ENCODE measurements around the gene MTUS2.
A peak's percentile ranks its signal among the peaks of the same experiment; 100 is the strongest.

Gene MTUS2

DNA sequence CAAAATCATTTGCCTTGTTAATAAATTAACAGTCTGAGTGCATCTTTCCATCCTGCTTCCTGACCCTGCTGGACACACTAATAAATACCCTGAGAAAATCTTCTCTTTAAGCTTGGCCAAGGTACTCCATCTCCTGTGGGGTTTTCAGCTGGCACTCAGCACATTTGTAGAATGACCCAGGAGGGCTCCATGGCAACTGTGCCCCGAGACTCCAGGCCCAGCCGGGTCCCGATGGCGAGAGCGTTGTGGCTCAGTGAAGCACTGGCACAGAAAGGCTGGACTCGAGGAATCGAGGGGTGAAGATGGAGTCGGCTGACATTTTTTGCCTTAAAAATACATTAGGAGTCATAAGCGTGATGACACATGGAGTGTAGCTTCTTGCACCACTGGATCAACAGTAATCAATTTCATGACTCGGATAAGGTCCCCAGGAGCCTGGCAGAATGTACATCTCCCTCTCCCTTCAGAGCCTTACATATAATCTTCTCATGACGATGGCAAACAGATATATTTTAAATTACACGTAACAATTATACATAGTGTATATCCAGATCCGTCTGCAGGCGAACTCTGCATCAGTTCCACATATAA is 690.0 kb downstream of the MTUS2 start:
- ATAC-seq = no peak
- no peak overlapping the region for H3K27ac Mint-ChIP-seq
- H3K36me3 Mint-ChIP-seq = peaks cover 24% of the 10 kb centered on the region
- H3K4me3 Mint-ChIP-seq = no peak overlapping the region
- no peaks in the 10 kb centered on the region for H3K4me1 Mint-ChIP-seq
- peaks cover 8% of the 10 kb centered on the region for H3K27me3 Mint-ChIP-seq
- no peaks in the 10 kb centered on the region for H3K9me3 Mint-ChIP-seq

DNA sequence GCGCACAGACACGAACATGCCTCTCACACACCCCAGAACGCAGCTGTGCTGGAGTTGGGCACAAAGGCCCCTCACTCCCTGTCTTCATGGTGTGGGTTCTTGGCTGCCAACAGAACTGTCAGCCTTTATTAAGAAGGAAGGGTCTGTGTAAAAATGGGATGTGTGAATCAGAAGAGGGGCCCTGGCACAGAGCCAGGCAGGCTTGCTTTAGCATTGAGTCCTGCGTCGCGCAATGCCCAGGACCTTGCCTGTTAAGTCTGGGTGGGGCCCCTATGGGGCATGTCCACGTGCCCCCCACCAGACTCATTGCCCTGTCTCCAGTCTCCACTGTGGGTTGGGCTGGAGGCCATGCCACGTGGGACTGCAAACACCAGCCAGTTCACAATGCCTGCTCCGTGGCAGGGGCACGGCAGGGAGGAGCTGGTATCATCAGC is 690.5 kb downstream of the MTUS2 start:
- Mint-ChIP-seq H3K4me1 (no peaks in the 10 kb centered on the region), H3K27me3 (peaks cover 3% of the 10 kb centered on the region), H3K36me3 (peaks cover 26% of the 10 kb centered on the region), H3K9me3 (no peaks in the 10 kb centered on the region), H3K27ac (peak overlapping the region; percentile 28), H3K4me3 (no peak overlapping the region)
- ATAC-seq = no peak

DNA sequence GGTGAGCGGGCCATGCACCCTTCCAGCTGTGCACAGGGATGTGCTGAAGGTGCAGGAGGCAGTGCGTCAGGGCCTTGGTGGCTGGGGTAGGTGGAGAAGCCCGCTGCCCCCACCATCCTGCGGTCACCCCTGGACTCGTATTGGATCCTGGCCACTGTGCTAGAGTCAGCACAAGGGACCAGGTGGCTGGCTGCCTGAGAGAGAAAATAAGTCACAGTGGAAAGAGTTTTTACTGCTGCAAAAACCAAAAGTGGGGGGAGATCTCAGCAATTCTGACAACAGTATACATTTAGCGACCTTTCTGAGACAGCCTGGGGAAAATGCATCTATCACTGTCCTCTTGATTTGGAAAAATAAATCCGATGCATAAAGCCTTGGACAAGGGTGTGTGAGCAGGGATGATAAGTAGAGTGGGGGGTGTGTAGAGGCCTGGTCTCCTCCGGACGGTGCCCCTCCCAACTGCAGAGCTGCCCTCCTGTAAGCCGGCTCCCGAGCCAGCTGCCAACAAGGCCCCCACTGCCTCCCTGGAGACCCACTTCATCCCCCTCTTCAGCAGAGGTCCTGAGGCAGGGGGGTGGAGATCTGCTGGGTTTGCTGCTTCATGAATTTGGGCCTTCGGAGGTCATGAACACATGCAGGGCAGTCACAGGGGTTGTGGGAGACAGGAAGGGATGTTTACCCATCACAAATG is 691.1 kb downstream of the MTUS2 start:
- Mint-ChIP-seq H3K27ac (peak overlapping the region; percentile 28), H3K4me3 (no peak overlapping the region)

DNA sequence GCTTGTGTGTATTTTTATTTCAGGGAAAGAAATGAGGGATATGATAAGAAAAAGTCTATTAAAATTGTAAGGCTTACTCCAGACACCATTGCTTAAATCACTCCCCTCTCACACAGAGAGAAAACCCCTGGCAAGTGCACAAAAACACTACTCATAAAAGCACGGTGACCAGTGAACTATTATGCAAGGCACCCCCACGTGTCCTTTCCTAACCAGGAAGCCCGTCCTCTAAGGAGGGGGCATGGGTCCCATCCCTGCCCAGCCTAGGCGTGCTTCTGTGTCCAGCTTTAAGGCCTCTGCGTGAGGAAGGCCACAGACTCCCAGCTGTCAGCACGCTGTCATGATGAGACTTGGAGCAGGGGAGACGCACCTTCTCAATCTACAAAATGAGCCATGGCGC is 691.8 kb downstream of the MTUS2 start:
- no peaks in the 10 kb centered on the region for H3K9me3 Mint-ChIP-seq
- H3K27me3 Mint-ChIP-seq = no peaks in the 10 kb centered on the region
- ATAC-seq = no peak
- no peak overlapping the region for H3K27ac Mint-ChIP-seq
- peaks cover 32% of the 10 kb centered on the region for H3K36me3 Mint-ChIP-seq
- H3K4me1 Mint-ChIP-seq = no peaks in the 10 kb centered on the region
- H3K4me3 Mint-ChIP-seq = no peak overlapping the region

More for the DNA sequence above, 691.1 kb downstream of the MTUS2 start:
- peaks cover 32% of the 10 kb centered on the region for H3K36me3 Mint-ChIP-seq
- no peaks in the 10 kb centered on the region for H3K4me1 Mint-ChIP-seq
- ATAC-seq = no peak
- no peaks in the 10 kb centered on the region for H3K9me3 Mint-ChIP-seq
- no peaks in the 10 kb centered on the region for H3K27me3 Mint-ChIP-seq

DNA sequence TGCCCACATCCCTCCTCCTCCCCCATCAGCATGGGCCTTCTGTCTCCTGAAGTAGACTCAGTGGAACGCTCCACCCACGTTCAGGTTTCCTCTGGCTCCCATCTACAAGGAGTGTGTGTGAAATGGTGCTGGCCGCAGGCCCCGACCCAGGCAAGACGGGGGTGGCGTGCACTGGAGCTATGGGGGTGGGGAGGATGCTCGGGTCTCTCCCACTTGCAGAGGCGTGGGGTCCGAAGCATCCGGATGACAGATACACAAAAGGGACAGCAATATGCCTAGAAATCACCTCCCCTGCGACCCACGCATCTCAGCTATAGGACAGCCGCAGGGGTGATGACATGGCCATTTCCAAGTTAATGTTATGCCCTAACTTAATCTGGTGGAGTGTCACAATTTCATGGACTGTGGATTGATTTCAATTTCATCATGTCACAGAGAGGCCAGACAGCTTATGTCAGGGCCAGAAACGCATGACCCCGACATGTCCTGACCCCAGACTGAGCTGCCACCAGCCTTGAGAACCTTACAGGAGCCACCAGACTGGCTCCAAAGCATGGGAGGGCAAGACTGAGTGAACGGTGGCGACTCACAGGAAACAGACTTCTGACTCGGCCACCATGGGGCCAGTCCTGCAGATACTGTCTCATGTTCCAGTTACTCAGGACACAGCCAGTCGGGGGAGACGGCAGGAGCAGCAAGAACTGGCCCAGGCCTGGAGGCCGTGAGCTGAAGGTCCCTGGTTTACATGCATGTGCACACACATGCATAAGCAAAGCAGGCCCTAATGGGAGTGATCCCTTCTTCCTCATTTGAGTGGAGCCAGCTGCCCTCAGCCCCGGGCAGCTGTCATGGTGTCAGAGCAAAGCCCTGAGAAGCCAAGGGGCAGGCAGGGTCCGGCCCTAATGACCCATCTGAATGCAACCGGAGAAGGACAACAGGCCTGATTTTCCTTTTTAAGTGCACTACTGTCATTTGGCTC is 693.2 kb downstream of the MTUS2 start:
- no peaks in the 10 kb centered on the region for H3K9me3 Mint-ChIP-seq
- peaks cover 43% of the 10 kb centered on the region for H3K36me3 Mint-ChIP-seq
- ATAC-seq = no peak
- no peak overlapping the region for H3K27ac Mint-ChIP-seq
- no peaks in the 10 kb centered on the region for H3K4me1 Mint-ChIP-seq
- H3K27me3 Mint-ChIP-seq = no peaks in the 10 kb centered on the region
- H3K4me3 Mint-ChIP-seq = no peak overlapping the region

DNA sequence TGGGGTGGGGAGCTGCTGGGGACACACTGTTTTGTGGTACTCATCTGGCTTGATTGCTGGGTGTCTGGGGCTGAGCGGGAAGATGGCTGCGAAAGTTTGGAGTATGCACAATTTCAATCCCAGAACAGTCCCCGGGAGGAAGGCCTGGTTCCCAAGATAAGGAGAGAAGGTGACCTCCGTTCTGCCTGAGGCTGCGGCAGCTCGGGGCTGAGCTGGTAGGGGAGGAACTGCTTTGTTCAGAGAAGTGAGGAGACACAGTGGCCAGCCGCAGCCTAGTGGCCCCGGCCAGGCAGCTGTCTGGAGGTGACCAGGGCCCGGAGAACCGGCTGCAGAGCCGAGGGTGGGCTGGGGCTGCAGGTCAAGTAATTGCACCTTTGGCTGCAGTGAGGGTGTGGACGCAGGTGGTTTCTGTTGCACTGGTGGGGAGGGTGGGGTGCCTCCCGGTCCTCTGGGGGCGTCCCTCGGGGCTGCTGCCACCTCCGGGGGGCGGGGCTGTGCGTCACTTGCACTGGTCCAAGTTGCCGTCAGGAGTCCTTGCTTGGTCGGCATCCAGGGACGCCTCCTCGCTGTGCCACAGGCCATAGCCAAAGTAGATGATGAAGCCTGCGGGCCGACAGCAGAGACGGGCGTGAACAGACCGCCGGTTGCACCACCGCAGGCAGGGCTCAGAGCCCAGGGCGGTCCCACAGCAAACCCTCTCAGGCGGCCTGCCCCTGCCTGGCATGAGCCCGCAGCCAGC is 694.0 kb downstream of the MTUS2 start:
- no peaks in the 10 kb centered on the region for H3K9me3 Mint-ChIP-seq
- ATAC-seq = no peak
- no peak overlapping the region for H3K27ac Mint-ChIP-seq
- no peak overlapping the region for H3K4me3 Mint-ChIP-seq
- H3K4me1 Mint-ChIP-seq = no peaks in the 10 kb centered on the region
- H3K36me3 Mint-ChIP-seq = peaks cover 45% of the 10 kb centered on the region
- H3K27me3 Mint-ChIP-seq = no peaks in the 10 kb centered on the region

DNA sequence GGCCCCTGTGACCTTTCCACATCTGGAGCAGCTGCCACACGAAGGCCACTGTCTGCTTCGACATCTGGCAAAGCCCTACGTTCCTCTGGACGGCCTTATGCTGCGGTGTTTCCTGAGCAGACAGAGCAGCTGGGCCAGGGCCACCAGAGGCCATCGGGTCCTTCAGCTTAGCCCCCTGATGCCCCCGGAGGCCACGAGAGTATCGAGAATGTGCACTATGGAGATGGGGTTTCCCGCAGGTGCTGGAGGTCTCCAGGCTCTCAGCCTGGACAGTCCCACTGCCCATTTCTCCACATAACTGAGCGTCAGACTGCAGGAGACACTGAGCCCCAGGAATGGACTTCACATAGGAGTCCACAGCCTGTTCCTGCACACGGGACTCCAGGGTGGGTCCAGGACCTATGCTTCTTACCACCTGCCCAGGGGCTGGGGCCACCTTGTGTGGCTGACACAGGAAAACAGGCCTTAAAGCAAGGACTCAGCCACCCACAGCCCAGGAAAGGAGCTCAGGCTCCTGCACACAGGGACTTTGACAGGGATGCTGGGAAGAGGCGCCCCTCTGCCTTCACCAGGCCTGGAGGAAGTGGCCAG is 694.7 kb downstream of the MTUS2 start:
- no peak for ATAC-seq
- Mint-ChIP-seq H3K4me3 (no peak overlapping the region), H3K27ac (no peak overlapping the region), H3K27me3 (no peaks in the 10 kb centered on the region), H3K9me3 (no peaks in the 10 kb centered on the region), H3K36me3 (peaks cover 50% of the 10 kb centered on the region), H3K4me1 (no peaks in the 10 kb centered on the region)

DNA sequence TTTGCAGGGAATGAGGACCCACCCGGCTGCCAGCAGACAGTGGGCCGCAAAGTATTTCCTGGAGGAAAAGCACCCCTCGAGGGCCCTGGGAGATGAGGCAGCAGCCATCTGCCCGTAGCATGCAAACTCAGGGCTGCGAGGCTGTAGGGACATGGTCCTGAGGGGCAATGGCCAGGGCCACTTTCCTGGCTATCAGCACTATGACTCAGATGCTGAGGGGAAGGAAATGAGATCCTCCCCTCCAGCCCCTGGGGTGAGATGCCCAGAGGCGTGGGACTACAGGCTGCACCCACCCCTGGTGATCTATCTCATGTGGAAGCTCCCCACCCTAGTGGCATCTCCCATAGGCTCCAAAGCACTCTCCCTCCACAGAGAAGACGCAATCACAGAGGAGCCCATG is 695.2 kb downstream of the MTUS2 start:
- Mint-ChIP-seq H3K9me3 (no peaks in the 10 kb centered on the region), H3K36me3 (peaks cover 55% of the 10 kb centered on the region), H3K4me1 (no peaks in the 10 kb centered on the region), H3K27ac (no peak overlapping the region), H3K4me3 (no peak overlapping the region), H3K27me3 (no peaks in the 10 kb centered on the region)
- ATAC-seq = no peak

DNA sequence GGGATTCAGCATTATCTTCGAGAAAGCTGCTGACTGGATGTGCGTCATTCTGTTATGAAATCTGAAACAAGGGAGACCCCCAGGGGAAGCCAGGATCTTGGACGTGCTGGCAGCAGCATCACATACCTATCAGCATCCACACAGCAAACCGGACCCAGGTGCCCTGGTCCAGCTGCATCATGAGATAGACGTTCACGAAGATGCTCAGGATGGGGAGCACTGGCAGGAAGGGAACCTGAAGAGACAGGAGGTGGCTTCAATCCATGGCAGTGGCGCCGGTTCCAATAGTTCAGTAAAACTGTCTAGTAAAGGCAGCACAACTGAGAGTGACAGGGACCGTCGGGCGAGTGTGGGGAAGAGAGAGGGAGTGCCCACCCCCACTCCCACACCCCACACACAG is 695.9 kb downstream of the MTUS2 start:
- peaks cover 55% of the 10 kb centered on the region for H3K36me3 Mint-ChIP-seq
- H3K27ac Mint-ChIP-seq = no peak overlapping the region
- ATAC-seq = no peak
- no peaks in the 10 kb centered on the region for H3K27me3 Mint-ChIP-seq
- H3K9me3 Mint-ChIP-seq = no peaks in the 10 kb centered on the region
- no peaks in the 10 kb centered on the region for H3K4me1 Mint-ChIP-seq
- H3K4me3 Mint-ChIP-seq = no peak overlapping the region

DNA sequence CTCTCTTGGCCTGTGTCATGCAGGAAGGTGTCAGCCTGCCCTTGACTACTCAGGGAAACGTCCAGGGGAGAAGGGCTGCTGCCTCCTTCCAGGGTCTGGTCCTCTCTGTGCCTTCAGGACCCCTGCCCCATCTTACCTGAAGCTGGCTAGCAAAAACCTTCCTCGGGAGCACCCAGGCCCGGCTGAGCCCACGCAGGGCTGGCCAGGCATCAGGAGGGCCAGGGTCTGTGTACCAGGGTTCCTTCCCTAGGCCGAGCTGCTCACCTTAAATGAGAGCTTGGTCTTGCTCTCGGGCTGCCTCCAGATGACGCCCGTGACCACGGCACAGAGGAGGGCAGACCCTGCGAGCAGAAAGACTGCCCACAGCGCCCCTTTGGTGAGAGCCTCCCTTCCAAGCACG is 696.7 kb downstream of the MTUS2 start:
- Mint-ChIP-seq H3K27ac (no peak overlapping the region), H3K4me3 (no peak overlapping the region), H3K4me1 (no peaks in the 10 kb centered on the region), H3K36me3 (peaks cover 53% of the 10 kb centered on the region), H3K9me3 (no peaks in the 10 kb centered on the region), H3K27me3 (no peaks in the 10 kb centered on the region)
- no peak for ATAC-seq

DNA sequence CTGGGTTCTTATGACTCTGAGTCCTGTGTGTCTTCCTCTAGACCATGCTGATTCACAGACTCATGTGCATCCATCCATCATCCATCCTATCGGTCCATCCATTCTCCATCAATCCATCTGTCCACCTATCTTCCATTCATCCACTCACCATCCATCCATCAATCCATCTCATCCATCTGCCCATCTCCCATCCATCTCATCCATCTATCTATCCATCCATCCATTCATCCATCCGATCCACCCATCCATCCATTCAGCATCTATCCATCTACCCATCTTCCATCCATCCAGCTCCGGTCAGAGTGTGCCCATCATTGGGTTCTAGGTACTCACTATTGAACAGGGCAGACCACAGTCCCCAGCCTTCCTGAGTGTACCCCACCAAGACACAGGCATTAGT is 699.8 kb downstream of the MTUS2 start:
- Mint-ChIP-seq H3K36me3 (peaks cover 45% of the 10 kb centered on the region), H3K4me3 (no peak overlapping the region), H3K4me1 (no peaks in the 10 kb centered on the region), H3K9me3 (no peaks in the 10 kb centered on the region), H3K27me3 (no peaks in the 10 kb centered on the region), H3K27ac (no peak overlapping the region)
- no peak for ATAC-seq

DNA sequence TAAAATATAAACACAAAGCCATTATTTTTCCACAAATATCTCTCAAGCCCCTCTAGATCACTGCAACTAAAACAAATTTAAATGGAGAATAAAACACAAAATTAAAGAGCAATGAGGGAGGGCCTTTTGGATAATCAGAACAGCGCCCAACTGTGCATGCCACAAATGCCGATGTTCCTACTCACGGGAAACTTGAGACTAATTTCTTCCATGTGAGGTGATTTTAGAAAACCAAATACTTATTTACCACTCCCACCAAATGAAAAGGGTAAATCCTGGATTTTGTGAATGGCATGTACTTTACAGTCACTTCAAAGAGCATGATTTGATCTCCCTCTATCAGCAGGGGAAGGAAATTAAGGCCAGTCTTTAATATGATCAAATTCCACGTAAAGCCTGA is 700.5 kb downstream of the MTUS2 start:
- no peak for ATAC-seq
- H3K9me3 Mint-ChIP-seq = no peaks in the 10 kb centered on the region
- no peaks in the 10 kb centered on the region for H3K4me1 Mint-ChIP-seq
- peaks cover 43% of the 10 kb centered on the region for H3K36me3 Mint-ChIP-seq
- no peak overlapping the region for H3K27ac Mint-ChIP-seq
- no peak overlapping the region for H3K4me3 Mint-ChIP-seq
- H3K27me3 Mint-ChIP-seq = no peaks in the 10 kb centered on the region

DNA sequence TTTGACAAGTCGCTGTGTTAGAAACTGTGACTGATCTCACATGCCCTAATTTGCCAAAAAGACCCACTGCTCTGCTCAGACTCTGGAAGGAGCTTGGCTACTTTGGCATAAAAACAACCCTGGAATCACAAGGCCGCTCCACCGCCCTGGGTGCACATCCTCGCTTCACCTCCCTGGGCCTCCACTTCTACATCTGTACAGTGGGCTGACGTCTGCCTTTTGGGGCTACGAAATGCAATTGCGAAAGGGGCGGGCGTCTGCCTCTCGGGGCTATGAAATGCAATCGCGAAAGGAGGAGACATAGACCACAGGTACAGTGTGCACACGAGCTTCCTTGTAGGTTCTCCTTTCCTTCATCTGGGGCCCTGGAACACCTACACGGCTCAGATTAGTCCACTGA is 701.2 kb downstream of the MTUS2 start:
- no peak overlapping the region for H3K27ac Mint-ChIP-seq
- no peaks in the 10 kb centered on the region for H3K4me1 Mint-ChIP-seq
- ATAC-seq = no peak
- no peaks in the 10 kb centered on the region for H3K27me3 Mint-ChIP-seq
- H3K9me3 Mint-ChIP-seq = no peaks in the 10 kb centered on the region
- H3K4me3 Mint-ChIP-seq = no peak overlapping the region
- H3K36me3 Mint-ChIP-seq = peaks cover 38% of the 10 kb centered on the region

DNA sequence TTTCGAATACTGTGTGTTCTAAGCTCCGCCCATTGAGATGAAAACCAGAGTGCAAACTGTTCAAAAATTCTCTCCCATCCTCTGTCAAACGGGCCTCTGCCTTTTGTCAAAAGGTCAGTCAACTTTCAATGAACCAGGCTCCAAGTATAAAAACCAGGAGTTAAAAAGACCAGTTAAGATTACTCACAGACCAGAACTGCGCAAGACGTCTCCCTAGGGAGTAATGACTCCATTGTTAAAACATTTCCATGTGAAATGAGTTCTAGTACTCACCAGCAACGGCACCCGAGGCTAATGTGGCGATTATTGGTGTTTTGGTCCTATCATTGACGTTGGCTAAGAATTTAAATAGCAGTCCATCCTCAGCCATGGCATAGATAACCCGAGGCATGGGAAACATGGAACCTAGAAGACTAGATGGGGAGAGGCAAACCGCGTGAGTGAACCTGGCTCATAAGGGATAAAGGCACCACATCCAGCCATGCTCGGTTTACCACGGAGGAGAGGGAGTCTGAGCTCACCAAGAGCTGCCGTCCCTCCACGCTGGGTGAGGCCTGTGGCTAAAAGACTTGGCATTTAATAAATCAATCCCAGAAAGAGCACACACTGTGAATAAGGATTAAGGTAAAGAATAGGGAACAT is 702.0 kb downstream of the MTUS2 start:
- Mint-ChIP-seq H3K36me3 (peaks cover 44% of the 10 kb centered on the region), H3K4me1 (no peaks in the 10 kb centered on the region), H3K4me3 (no peak overlapping the region)

More for the DNA sequence above, 702.0 kb downstream of the MTUS2 start:
- H3K9me3 Mint-ChIP-seq = no peaks in the 10 kb centered on the region
- H3K27me3 Mint-ChIP-seq = no peaks in the 10 kb centered on the region
- no peak overlapping the region for H3K27ac Mint-ChIP-seq
- no peak for ATAC-seq

Data from stimulated activated memory B cell treated with anti-CD40 and anti-IgM and Interleukin-4, amounts not matched to agents 10 μg/mL and 1 μg/mL and 100 μg/mL, for 72 hours (primary cell).